Right kidney (tissue), 1 donor: ENCODE data around the gene C22orf39.

Experiments used
- DNase-seq: peaks from one replicate; pipeline ENCODE4 v3.0.0-alpha.2; 2016

The C22orf39 gene

DNA sequence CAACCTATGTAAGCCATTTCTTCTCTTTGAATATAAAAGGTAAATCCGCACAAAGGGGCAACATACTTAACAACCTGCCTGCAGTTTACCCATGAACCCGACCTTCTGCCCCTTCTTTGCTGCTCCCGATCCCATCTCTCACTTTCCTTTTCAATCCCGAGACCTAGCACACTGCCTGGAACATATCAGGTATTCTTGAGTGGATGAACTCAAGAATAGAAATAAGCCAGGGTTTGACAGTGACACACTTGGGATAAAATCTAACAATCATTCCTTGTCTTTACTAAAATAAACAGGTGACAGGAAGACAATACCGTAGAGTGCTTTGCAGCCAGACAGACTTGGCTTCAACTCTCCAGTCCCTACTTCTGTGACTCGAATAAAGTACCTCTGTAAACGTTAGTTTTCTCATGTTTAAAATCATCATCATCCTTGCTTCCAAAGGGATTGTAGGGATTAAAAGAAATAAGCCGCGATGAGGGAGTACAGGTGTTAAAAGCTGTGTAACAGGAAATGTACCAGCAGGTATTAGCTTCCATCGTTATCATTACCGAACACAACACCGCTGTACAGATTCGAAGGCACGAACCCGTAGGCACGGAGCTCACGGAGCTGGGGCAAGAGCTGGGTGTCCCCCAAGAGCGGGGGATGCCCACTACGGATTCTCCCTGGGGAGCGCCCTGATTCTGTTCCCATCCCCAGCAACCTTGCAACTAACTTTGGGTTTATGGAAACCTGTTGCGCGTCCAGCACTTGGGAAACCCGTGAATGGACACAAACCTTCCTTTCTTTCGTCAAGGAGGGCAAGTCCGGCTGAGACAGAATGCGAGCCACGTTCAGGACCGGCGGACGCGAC is 30.8 kb upstream of the C22orf39 start:
- peak; percentile 69 for DNase-seq

DNA sequence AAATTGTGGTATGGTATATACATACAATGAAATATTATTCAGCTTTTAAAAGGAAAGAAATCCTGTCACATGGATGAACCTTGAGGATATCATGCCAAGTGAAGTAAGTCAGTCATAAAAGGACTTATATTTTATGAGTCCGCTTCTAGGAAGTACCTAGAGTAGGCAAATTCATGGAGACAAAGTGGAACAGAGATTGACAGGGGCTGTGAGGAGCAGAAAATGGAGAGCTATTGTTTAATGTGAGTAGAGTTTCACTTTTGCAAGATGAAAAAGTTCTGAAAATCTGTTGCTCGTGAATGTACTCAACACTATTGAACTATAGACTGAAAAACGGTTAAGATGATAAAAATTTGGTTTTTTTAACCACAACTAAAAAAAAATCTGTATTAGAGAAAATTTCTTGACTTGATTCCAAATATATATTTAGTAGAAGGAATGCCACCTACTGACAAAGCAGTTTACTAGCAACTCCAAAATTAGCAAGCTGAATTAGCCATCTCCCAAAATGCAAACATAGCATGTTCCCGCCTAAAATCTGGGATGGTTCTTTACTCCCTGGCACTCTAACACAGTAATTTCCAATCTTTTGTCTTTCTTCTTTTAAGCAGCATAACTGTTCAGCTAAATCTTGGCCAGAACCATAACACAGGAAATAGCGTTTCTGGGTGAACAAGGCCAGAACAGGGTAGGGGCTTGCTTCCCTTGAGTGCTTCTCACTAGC is 30.0 kb upstream of the C22orf39 start:
- peak; percentile 2 for DNase-seq

DNA sequence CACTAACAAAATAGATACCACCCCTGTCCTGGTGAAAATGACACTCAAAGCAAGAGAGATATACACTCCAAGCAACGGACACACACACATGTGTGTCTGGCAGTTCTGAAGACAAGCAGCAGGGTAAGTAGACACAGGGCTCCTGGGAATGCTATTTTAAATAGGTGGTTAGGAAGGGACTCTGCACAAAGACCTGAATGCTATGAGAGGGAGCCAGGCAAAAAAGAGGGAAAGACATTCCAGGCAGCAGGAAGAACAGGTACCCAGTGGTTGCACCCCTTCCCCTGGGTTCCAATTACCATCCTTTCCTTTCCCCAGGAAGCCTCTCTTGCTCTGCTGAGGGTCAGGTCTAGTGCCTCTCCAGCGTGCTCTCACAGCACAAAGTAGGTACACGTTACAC is 28.5 kb upstream of the C22orf39 start:
- DNase-seq = no peak

DNA sequence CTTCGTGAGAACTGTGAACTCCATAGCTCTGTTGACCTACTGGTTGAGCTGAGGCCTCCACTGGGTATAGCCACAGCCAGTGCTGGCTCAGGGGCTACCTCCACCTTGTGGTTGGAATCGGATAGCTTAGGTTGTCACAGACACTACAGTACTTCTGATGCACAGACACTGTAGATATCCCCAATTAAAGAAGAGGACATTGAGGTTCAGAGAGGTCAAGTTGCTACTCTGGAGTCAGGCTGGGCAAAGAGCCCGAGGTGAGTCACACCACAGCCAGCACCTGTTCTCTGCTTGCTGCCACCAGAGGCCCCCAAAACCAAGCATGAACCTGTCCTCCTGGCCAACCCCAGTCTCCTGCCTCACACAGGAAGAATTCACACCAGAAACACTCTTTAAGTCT is 26.1 kb upstream of the C22orf39 start:
- DNase-seq = no peak

DNA sequence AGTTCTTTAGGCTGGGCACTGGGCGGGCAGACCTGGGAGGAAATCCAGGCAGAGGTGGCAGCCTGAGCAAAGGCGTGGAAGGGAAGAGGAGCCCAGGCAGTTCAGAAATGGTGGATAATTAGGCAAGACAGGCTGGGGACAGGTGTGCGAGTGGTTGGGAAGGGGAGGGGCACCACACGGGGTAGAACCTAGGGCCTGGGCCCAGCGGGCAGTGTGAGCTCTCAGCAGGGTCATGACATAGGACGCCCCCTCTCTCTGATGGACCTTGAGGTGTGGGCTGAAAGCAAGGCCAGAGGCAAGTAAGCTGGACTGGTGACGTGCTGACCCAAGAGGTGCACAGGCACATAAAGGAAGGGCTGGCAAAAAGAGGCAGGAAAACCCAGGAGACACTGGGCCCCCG is 24.7 kb upstream of the C22orf39 start:
- no peak for DNase-seq

DNA sequence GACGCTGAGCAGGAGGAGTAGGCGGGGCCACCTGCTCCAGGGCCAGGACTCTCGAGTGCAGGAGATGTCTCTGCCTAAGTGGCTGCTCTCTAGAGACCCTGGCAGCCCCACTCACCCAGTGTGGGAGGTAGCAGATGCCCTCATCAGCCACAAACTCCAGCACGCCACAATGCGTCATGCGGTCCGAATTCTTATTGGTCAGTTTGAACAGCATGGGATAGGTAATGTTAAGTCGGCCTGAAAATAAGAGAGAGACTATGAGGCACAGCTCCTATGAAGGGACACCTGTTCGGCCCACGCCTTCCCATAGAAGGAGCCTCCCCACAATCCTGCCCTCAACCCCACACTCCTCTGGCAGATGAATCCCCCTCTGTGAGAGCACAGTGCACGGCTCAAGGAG is 24.1 kb upstream of the C22orf39 start:
- no peak for DNase-seq

DNA sequence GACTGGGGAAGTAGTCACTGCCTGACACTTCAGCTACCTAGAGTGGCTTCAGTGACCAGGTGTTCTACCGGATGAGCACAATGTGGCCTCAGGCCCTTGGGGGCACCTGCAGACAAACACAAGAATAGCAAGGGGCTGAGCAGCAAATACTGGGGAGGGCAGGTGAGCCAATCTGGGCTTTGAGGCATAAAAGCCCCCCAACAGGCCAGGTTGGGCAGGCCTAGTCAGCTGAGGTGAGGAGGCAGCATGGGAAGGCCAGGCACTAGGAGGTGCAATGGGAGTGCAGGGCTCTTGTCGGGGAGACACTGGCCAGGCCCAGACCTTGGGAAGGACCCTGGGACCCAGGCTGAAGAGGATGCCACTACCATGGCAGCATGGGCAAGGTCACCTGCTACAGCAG is 22.5 kb upstream of the C22orf39 start:
- no peak for DNase-seq

DNA sequence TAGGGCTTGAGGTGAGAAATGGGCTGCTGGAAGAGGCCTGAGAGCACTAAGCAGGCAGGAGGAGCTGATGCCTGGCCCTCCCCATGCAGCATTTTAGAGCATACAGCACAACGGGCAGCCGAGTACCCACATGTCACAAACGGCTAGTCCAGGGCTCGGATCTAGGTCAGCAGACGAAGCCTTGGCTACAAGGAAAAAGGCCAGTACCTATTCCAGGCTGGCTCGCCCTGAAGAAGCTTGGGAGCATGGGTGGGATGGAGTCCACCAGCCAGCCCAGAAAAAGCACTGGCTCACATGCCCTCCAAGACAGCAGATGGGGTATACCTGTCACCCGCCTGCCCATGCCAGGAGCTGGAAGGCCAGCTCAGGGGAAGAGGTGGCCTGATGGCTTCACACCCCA is 21.9 kb upstream of the C22orf39 start:
- no peak for DNase-seq

DNA sequence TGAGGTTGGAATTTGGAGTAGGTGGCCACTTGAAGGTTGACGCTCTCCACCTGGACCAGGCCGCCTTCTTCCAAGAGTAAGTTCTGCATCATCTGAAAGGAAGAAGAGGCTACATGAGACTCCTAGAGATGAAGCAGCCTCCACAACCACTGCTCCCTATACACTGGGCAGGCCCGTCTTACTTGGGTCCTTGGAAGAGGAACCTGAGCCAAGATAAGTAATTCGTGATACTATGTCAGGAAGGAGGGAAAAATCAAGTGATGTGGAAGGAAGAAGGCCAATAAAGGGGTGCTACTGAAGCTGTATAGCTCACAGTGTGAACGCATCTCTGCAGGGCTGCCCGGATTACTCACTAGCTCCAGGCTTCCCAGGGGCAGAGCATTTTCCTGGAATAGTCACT is 20.4 kb upstream of the C22orf39 start:
- DNase-seq = no peak

DNA sequence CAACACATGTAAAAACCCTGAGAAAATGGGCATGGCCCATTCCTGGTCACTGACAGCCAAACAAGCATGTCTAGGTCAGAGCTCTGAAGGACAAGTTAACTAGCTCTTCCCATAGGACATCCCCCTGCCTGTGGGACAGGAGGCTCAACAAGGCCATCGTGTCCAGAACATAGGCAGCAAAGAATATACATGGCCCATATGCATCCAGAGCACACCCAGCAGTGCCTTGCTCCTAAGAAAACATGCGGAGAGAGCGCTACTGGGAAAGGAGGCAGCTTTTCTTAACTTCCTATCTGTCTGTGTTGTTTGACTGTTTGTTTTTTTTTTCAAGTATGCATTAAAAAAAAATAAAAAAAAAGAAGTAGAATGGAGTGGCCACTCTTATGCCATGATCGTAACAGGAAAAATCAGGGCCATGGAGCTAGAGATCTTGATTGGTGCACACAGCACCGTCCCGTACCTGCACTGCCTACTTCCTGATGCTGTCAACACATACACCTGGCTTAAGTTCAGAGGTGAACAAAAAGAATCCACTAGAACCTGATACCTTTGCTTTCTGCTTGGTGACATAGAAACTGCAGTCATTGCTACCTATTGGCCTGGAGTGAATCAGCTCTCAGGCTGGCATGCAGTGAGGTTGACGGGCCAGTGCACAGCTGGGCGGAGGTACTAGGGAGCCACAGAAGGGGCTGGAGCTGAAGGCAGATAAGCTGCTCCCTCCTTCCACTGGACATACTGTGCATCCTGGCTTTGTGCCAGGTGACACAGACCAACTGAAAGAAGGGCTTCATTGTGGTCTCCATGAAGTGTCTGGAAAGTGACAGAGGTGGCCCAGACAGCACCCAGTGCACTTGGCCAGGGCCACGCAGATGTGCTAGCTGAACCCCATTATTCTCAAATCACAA is 19.6 kb upstream of the C22orf39 start:
- no peak for DNase-seq

DNA sequence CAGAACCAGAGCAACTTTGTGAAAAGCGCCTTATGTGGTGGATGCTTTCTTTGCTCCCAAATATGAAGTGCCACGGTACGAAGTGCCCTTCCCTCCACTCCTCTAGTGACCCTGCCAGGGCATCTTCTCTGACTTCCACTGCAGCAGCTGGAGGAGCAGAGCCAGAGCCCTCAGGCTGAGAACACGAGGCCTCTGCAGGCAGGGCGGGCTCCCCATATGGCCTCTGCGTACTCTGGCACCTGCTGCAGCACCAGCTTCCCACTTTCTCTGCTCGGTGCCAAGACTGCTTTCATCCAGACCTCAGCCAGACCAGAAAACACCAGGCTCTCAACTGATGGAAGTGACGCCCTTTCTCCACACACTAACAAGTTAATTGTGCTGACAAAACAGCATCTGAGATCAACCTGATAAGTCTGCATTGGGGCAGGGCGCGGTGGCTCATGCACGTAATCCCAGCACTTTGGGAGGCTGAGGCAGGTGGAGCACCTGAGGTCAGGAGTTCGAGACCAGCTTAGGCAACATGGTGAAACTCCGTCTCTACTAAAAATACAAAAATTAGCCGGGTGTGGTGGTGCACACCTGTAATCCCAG is 18.7 kb upstream of the C22orf39 start:
- DNase-seq = no peak

DNA sequence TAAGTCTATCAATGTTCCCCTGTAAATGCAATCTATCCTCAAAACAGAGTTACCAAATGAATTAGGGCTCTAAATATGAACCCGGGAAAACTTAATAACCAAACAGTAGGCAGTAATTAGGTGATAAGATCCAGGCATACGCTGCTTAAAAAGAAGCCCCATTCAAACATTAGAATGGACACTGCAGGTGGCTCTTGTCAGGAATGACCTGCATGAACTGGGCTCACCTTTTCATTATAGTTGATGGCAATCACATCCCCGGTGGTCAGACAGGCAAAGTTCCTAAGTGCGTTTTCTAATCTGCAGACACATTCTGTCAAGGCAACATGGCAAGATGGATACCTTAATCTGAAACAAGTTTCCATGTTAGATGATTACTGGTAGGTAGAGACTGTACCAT is 17.5 kb upstream of the C22orf39 start:
- no peak for DNase-seq

DNA sequence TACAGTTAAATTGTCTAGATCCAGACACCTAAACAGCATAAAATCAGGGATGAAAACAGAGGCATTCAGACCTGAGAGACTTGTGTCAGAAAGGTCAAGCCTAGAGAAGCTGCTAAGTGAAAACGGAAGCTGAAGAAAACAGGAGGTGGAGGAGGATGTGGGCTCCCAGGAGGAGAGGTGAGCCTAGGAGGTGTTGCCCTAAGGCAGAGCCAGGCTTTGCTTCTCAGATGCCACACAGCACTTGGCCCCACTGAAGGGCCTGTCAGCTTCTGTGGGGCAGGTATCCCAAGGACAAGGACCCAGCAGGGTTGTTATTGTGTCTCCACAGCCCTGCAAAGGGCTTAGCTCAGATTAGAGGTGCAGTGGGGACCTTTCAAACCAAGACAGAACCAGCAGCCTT is 17.0 kb upstream of the C22orf39 start:
- no peak for DNase-seq

DNA sequence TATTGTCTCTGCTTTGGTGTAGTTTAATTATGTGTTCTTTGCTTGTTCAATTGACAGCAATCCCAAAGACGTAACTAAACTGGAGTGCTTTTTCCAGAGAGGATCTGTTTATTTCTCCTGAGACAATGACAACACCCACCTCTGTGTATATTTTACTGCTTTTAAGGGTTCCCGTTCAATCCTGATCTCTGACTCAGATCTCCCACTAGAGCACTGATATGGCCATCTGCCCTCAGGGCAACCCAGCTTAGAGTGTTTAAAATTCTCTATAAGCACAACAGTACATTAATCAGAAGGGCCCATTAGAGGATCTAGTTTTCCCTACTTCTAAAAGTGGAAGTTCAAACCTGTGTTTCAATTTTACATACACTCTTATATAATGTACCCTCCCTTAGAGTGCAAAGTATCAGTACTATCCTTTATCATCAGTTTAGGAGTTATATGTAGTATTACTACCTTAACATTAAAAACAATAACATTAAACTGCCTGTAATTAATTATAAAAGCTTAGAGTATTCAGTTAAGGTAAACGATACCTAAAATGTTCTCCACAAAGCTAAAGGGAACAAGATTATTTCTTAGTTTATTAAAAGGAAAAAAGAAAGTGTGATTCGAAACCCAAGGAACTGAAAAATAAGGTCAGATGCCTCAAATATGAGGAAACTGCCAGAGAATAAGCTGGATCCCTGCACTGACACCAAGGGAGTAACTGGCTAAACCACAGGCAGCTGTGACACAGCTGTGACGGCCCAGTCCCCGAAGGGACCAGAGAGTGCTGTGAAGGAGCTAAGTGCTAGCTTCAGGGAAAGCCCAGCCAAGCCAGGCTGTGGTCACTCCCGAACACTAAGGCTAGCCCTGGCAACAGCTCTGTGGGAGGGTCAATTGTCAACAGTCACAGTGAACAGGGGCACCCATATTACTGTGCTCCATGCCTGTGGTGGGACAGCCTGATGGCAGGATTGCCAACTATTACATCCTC is 16.3 kb upstream of the C22orf39 start:
- DNase-seq = no peak

DNA sequence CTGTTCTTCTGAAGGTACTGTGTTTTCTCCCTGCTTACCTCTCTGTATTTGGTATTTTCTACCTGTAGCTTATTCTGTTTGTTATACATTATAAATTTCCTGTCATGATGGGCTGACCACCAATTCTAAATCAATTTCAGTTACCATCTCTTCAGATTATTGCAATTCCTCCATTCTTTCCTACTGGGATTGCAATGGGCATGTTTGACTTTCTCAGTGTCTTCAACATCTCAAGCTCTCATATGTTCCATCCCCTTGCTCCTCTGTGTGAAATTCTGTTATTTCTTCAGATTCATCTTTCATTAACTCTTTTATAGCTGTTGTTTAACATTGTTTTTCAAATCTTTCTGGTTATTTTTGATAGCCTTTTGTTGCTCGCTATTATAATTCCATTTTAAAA is 15.5 kb upstream of the C22orf39 start:
- DNase-seq = no peak

DNA sequence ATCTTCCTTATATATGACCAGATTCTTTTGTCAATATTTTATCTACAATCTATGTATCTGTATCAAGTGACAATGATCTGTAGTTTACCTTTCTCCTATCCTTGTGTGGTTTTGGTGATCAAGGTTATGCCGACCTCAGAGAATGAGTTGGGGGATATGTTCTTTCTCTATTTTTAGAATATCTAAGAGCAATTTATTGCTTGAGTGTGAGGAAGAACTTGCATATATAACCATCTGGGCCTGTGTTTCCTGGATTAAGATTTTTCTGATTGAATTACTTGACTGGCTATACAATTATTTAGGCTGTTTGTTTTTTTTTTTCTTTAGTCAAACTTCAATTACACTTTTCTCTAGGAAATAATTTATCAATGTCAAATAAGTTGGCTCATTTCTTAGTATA is 14.0 kb upstream of the C22orf39 start:
- DNase-seq = no peak

DNA sequence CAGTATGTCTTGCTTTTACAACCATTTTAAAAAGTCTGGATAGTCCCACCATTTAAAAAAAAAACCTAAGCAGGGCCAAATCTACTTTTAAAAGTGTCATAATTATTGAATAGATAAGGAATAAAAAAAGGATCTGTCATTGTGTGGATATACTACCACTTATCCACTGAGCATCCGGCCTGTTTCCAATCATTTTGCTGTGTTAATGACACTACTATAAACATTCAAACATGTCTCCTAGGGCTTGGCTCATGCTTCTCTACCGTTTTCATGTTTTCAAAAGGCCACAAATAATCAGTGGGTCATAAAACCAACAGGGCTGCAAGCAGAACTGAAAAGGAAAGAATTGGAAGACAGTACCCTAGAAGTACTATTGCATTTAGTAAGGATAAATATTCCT is 12.5 kb upstream of the C22orf39 start:
- no peak for DNase-seq

DNA sequence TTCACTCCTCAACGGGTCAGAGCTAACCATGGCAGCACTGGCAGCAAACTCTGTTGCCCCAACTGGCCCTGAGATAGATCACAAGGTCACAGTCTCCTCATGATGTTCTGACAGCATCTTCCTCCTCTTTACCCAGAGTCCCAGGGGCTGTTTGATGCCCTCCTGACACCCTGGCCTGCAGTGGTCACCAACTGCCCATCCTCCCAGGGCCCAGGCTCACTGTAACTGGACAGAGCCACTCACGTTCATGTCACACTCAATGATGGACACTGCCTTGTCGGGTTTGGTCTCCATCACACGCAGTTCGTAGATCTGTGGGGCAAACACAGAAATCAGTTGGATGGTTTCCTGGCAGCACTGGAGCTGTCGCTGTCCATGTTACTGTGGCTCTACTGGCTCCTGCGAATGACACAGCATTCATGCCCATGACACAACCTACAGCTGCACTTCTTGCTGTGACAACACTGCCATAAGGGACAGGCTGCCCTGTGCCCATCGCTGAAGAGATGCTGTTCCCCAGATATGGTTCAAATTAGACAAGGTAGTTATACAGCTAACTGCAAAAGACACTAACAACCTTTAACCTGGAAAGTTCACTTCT is 10.4 kb upstream of the C22orf39 start:
- no peak for DNase-seq

DNA sequence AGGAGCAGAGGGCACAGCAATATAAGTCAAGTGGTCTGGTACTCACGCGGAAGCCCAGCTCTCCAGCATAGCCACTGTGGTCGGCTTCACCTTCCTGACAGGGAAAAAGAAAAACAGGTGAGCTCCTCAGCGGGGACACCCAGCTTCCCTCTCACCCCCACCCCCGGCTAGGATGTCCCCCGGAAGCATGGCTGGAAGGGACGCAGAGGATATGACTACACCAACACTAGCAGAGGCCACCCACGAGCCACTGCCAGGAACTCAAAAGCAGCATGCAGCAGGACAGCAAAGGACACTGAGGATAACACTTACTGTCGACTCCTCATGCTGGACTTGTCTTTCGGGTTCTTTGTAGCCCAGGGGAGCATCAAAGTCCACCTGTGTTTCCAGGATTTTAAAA is 9.0 kb upstream of the C22orf39 start:
- no peak for DNase-seq

DNA sequence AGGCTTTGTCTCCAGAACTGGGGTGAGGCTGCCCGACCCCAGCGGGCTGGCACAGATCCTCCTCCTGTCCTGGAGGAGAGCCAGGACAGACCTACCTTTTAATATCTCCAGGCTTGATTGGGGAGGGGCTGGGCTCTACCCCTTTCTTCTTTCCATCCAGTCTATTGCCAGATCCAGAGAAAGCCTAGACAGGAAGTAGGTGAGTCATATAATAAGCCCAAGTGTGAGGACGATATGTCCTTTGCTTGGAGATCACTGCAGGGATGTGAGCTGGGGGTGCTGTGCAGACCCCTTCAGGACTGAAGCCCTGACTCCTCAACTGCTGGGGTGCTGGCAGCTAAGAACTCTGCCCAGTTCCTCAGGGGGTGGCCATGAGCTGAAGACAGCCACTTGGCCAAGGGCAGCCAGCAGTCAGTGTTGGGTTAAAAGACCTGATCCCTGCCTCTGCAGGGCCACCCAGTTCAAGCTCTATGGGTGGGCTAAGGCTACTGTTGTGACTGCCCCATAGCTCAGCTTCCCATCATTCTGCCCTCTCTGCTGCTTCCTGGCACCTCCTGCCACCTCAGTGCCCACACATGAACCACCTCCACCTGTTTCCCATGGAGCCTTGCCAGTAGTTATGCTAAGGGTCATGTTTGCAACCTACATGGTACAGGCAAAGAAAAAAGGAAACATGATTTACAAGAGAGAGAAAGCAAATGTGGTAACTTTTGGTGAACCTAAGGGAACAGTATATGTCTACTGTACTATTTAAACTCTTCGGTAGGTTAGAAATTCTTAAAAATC is 8.3 kb upstream of the C22orf39 start:
- DNase-seq = no peak
